GM18511 (cell line): Measurements from ENCODE around the gene ABHD12.
"Not testable (repeated sequence)": the region's sequence is repeated elsewhere in the genome, so short reads cannot be mapped to it uniquely, and the experiment has no call there.

ENCODE experiments used
- ATAC-seq: cut with Tn5 transposase; IDR thresholded peaks from one replicate; pipeline ENCODE4 v1.9.1; 2021; ENCODE audit warnings: mild to moderate bottlenecking, moderate library complexity; ENCODE audit not compliant: unreplicated experiment

ABHD12 gene

DNA sequence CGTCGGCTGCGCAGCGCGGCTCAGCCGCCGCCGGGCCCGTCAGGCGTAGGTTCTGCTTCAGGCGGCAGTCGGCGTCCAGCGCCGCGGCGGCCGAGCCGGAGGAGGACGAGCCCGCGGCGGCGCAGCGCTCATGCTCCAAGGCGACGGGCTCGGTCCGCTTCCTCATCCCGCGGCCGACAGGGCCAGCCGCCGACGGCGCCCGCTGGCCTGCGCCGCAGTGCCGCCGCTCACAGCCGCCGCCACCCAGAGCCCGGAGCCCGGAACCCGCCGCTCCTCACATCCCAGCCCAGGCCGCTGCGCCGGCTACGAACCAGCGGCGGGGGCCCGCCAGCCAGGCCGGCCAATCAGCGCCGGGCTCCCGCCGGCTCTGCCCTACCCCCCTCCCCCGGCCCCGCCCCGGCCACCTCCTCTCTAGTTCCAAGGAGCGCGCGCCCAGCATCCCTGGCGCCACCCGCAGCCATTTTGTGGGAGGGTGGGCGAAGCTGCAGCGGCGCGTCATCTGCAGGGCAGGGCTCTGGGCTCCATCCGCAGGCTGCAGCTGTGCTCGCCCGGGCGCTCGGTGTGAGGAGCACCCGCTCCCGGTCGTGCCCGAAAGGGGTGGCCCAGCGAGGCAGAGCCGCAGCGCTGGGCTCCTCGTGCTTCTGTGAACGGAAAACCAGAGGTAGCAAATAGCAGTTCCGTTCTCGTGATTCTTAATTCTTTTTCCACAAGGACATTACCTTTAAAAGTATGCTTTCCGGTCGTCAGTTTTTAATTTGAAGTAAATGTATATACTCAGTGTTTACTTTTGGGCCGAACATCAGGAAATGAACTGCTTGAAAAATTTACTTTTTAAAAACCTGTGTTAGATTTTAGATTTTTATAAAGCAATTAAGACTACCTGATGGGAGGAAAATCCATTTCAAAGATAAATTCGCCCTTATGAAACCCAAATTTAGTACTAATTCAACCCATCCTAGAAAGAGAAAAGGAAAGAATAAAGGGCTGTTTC, at the start of gene ABHD12:
Gene ABHD12, minus strand, starts transcription at position 298 of the 991 bp plus-strand sequence. Its CDS starts 132 bp downstream, at position 166.
- ATAC-seq = peak; percentile 90

DNA sequence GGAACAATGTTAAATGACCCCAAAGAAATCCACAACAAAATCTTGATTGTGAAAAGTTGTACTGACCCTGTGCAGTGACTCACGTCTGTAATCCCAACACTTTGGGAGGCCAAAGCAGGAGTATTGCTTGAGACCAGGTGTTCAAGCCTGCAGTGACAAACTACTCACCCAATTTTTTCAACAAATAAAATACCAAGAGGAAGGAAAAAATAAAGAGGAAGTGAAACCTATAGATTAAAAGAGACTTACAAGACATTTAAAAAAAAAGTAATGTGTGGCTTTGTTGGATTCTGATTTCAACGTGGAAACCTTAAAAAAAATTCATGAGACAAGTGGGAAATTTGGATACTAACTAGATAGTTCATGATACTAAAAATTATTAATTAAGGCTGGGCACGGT, 48.7 kb upstream of the ABHD12 start:
- ATAC-seq = peak; percentile 88

DNA sequence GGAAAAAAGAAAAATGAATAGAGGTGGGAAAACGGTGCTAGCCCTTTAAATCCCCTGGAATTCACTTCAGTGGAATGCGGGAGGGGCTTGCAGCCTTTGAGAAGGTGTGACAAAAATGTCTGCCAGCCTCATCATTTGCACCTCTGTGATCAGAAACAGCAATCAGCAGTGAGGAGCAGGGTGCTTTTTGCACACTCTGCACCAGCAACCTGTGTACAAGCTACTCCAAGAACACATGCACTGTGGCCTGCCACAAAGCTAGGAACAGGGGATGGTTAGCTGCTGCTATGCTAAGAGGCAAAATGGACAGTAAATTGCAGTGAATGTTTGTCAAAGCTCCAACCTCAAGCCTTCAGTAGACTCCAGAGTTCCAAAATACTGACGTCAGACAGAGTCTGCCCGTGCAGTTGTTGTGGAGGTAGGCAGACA, 46.5 kb upstream of the ABHD12 start:
- ATAC-seq = no peak

DNA sequence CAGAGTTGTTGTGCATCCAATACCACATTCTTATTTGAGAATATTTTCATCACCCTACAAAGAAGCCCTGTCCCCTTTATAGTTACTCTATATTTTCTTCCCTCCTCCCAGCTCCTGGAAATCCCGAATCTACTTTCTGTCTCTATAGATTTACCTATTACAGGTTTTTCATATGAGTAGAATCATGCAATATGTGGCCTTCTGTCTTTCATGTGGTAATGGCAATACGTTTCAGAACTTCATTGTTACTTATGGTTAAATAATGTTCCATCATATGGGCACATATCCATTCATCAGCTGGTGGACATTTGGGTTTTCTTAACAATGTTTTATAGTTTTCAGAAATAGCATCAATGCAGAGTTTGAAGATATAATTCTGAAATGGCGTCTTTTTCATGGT, 33.9 kb upstream of the ABHD12 start:
- ATAC-seq = no peak

DNA sequence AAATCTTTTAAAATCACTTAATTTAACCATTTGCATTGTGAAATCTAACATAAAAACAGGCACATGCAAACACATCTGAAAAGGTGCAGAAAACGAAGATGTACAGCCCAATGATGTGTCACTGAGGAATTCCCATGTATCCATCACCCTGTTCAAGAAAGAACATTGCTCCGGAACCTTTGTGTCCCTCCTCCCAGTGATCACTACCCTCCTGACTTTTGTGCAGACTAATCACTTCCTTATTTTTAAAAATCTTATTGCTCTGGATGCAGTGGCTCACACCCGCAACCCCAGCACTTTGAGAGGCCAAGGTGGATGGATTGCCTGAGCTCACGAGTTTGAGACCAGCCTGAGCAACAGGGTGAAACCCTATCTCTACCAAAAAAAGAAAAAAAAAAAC, 31.4 kb upstream of the ABHD12 start:
- no peak for ATAC-seq

DNA sequence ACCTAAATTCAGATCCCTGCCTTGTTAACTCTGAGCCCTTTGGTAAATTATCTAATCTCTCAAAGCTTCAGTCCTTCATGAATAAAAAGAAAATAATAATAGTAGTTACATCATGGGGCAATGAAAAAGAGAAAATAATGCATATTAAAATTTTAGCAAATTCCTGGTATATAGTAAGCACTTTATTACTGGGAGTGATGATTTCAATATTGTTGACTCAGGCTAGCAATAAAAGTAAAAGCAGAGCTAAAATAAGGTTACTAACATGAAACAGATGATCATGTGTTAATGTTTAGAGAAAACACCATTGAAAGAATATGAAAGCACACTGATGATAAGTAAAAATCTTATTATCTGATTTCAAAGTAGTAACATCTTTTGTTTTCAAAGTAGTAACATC, 30.5 kb upstream of the ABHD12 start:
- no peak for ATAC-seq

DNA sequence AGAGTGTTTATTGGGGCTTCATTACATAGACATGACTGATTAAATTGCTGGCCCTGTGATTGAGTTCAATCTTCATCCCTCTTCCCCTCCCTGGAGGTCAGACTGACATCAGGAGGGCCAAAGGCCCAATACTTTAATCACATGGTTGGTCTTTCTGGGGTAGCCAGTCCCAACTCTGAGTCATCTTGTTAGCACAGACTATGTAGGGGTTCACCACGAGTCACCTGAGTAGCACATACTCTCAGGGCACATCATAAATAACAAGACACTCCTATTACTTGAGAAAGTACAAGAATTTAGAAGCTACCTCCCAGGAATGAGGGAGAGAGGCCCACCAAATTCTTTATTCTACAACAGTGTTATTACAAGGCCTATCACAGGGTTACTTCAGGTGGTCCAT, 28.1 kb upstream of the ABHD12 start:
- no peak for ATAC-seq

DNA sequence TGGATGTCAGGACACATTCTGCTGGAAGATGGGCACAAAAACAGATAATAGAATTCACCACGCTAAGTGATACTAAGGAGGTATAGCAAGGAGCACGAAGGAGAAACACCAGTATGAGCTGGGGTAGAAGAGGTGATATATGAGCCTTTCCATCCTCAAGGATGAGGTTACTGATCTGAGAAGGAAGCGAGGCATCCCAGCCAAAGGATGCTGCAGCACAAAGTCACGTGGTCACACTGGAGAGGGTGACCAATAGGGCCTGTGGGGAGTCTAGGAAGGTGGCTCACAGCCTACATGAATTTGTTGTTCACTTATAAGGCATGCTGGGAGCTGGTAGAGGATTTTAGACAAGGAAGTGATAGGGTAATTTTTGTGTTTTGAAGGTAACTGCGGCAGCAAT, 18.3 kb upstream of the ABHD12 start:
- no peak for ATAC-seq

DNA sequence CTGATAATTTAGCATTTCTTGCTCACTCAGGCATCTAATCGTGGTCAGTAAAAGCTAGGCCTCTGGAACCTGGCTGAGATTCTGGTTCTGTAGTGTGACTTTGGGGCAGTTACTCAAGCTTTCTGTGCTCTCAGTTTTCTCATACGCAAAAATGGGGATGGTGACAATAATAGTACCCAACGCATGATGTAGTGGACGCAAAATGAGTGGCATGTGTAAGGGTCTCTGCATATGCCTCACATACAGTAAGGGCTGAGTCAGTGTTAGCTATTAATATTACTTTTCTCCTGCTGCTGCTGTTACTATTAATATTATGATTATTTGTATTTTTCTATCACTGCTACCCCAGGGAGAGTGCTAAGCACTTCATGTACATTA, 17.5 kb upstream of the ABHD12 start:
- ATAC-seq = no peak

DNA sequence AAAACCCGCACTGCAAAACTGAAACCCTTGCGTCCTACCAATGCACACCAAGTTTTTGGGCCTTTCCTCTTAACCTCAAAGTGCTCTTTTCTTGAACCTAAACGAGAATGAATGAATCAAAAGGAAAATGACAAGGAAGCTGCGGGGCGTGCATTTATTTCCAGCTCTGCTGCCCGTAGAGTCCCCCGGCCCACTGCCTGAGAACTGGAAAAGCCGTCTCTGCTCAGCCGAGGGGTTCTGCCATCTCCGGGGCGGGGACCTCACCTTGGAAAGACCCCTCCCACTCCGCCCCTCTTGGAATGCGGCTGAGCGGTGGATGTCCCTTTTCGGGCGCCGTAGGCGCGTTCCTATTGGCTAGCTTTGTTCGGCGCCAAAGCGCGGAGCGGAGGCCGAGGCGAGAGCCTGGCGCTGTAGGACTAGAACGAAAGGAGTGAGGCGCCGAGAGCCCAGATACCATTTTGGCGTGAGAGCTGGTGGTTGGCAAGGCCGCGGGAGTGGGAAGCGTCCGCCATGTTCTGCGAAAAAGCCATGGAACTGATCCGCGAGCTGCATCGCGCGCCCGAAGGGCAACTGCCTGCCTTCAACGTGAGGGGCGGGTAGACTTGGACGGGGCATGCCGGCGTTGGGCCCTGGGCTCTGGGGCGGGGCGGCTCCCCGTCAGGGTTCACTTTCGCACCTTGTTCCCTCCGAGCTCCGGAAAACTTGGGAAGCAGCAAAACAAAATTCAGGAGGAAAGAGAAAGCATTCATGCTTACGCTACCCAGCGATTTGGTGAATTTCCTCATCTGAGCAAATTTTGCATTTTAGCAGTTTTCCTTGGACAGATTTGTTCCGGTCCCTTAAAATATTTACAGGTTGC, 16.9 kb upstream of the ABHD12 start, which contains the start of gene GINS1:
Gene GINS1, plus strand, starts transcription at position 363 of the 859 bp plus-strand sequence. Its CDS starts 148 bp downstream, at position 511.
- ATAC-seq = peak; percentile 92

DNA sequence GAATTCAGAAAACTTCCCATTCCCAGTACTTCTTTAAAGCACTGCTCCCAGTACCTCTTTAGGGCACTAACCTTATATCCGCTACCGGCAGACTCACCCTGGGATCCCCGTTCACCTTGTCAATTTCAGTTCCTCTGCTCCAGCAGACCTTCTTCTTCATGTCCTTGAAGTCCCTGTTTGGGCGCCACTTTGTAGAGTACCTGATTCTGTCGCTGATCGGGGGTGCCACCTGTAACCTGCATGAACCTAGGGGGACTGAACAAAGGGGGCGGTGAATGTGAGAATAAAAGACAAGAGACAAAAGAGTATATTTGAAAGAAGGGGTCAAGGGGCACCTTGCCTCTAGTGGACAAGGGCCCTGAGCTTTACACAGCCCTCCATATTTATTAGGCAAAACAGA, 11.9 kb upstream of the ABHD12 start:
- no peak for ATAC-seq

DNA sequence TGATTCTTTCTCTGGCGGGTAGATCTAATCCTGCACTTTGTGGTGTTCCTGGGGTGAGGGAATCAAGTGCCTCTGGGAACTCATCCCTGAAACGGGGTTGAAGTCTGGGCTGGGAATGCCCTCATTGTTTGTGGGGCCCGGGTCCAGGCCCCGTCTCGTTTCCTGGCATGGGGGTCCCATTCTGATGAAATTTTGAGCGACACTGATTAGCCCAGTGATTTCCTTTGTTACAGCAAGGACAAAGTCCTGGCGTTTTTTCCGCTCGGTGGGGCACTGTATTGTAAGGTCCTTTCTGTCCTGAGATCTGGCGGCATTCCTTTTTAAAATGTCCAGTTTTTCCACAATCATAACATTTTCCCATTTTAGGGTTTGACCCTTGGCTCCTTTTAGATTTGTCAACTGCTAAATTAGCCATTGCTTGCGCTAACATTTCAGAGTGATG, 9.7 kb upstream of the ABHD12 start:
- not testable (repeated sequence) for ATAC-seq

DNA sequence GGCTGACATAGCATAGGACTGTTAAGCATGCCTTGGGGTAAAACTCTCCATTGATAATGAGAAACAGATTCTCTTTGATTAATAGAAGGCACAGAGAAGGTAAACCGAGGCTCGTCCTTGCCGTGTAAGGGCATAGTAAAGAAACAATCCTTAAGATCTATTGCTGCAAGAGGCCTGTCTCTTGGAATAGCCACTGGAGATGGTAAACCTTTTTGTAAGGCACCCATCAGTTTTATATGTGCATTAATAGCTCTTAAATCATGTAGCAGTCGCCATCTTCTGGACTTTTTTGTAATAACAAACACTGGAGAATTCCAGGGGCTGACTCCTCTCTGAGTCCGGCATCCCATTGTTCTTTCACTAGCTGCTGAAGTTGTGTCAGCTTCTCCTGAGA, 8.4 kb upstream of the ABHD12 start:
- ATAC-seq = peak; percentile 82

DNA sequence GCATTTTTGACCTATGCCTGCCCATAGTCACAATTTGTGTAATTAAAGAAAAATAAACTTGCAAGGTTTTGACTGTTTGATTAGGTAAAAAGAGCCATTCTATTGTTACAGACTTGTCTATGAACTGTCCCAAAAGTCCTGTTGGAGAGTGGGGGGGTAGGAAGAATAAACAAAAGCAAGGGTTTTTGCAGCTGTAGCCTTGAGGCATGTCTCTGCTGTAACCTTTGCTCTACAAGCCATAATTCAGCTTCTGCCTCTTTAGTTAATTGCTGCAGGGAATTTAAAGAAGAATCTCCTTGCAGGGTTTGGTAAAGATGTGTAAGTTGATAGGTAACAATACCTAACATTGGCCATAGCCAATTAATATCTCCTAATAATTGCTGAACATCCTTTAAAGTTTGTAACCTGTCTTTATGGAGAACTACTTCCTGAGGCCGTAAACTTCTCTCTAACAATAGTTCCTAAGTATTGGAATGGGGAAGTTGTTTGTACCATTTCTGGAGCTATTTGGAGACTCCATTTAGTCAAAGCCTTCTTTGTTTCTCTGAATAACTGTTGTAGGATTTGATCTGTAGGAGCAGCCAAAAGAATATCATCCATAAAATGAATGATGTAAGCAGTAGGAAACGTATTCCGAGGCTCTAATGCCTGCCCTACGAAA, 7.9 kb upstream of the ABHD12 start:
- ATAC-seq = no peak

DNA sequence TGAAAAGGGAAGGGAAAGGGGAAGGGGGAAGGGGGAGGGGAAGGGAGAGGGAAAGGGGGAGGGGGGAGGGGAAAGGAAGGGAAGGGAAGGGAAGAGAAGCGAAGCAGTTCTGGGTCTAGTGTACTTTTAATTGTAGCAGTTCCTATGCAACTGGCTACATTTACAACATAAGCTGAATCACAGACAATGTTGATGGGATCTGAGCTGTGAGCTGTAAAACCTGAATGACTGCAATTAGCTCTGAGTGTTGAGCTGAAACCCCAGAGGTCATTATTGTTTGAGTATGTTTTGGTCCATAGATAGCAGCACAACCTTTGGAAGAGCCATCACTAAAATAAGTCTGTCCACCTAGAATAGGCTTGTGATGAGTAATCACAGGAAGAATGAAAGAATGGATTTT, 7.2 kb upstream of the ABHD12 start:
- ATAC-seq = no peak

DNA sequence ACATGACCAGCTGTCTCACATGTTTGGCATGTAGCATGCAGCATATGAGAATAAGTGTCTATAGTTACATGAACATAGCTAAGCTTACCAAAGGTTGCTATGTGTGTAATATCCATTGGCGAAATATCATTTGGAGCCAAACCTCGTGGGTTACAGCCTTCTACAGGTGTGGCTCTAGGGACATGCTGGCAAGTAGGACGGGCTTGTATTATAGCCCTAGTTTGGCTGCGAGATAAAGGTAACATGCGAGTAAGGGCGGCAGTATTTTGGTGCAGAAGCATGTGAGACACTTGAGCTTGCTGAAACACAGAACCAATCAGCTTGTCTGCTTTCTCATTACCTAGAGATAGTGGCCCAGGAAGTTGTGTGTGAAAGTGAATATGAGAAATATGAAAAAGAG, 6.5 kb upstream of the ABHD12 start:
- no peak for ATAC-seq

DNA sequence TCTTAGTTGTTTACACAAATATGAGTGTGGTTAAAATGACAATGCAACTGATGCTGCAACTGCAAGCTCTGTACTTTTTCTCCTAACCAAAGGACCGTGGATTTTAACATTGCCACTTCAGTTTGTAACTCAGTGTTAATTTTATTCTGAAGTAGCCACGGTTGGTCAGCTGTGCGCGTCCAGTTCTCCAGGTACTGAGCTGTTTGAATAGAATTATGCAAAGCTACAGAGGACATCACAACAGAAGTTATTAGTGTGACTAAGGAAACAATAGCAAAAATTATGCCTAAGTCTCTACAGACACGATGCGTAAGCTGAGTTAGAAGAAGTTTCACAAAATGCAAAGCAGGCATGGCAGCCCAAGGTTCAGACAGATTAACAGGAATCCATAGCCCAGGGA, 4.4 kb upstream of the ABHD12 start:
- no peak for ATAC-seq

DNA sequence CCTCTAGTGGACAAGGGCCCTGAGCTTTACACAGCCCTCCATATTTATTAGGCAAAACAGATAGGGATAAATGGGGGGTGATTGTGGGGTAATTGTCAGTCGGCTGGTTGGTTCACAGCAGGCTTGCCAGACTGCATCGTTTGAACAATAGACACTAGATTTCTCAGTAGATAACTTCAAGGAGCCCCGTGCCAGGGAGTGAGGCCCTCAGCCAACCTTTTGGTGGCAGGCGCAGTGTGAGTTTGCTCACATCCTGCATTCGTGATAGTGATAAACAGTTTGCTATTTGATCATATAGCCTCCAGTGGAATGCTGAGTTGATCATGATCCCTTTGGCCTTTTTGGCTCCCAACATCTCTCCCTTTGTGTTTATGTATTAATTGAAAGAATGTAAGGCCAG, 3.6 kb upstream of the ABHD12 start:
- ATAC-seq = no peak

DNA sequence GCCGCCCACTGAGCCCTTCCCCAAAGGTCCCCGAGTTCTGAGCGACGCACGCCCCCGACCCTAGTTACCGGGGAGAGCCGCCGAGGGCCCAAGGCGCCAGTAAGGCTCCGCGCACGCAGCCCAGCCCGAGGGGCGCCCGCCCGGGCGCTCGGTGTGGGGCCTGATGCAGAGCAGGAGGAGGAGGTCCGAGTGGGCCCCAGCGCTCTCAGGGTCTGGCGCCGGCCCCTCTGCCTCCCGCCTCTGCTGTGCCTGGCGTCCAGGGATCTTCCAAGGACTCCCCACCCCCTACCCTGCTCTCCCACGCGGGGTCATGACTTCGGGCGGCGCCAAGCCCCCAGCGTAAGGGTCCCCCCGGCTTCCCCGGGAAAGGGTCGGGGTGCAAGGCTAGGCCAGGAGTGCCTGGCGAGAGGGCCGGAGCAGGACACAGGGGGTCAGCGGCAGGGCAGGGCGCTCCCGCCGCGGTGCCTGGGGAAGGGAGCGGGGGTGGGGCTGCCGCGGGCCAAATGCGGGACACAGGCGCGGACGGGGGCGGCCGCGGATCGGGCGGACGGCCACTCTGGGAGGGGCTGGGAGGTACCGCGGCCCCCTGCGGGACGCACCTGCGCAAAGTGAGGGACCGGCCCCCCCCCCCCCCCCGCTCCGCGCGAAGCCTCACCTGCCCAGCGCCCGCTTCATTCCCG, 637 bp downstream of the ABHD12 start:
- ATAC-seq = peak; percentile 38

DNA sequence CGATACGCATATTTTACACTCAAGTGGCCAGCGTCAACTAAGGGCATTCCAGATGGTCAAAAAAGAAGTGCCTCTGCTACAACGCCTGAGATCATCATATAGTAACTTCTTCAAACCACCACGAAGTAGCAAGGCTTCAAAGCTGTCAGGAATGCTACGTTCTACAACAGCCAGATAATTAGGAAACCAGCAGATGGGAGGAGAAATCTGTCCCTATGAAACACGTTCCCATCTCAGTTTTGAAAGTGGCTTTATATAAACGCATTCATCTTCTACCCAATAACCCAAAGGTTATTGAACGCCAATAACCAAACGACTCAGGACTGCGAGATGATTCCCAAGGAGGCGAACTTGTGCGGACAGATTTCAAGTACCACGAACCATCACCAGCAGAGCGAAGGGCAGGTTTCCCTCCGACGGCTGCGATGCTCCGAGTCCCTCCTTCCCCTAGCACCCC, 1.2 kb downstream of the ABHD12 start:
- ATAC-seq = no peak
